ENCODE data around the gene PTDSS2. TPM values are rescaled to one million over a fixed set of nuclear protein-coding genes. Genes with fewer than 3 reads are reported as not detected.

Gene PTDSS2
- total RNA-seq, 1 experiment from 2014 or later, result 49.5 TPM

DNA sequence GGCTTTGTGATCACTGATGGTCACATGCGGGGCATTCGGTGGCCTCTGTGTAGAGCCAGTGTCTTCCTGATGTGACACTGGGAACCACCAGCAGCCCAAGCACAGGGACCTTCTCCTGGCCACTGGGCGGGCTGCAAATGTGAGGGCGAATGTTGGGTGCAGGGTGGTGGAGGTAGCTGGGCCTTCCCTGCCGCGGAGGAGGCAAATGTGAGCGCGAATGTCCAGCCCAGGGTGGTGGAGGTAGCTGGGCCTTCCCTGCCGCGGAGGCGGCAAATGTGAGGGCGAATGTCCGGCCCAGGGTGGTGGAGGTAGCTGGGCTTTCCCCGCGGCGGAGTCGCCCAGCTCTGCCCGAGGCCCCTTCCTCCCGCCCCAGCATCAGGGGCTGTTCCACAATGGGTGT is 23.3 kb downstream of the PTDSS2 start:
- no peak for ATAC-seq
- TF ChIP-seq, protein P1, sequence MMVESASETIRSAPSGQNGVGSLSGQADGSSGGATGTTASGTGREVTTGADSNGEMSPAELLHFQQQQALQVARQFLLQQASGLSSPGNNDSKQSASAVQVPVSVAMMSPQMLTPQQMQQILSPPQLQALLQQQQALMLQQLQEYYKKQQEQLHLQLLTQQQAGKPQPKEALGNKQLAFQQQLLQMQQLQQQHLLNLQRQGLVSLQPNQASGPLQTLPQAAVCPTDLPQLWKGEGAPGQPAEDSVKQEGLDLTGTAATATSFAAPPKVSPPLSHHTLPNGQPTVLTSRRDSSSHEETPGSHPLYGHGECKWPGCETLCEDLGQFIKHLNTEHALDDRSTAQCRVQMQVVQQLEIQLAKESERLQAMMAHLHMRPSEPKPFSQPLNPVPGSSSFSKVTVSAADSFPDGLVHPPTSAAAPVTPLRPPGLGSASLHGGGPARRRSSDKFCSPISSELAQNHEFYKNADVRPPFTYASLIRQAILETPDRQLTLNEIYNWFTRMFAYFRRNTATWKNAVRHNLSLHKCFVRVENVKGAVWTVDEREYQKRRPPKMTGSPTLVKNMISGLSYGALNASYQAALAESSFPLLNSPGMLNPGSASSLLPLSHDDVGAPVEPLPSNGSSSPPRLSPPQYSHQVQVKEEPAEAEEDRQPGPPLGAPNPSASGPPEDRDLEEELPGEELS (CRISPR knock-in tag; IDR thresholded peaks at IDR 0.05), result no peak
- ChIA-PET CTCF (interaction anchor here (1.2 to 2.2 kb wide), 7 partner anchors 11 to 223 kb away, joined by 3 to 10 read pairs (median 4); partner anchors contain the start of gene PTDSS2), POLR2A (interaction anchor here (1.0 kb wide), 1 partner anchor 24 kb away, joined by 4 read pairs; no protein-coding TSS in a partner anchor)
- H3K27me3 Mint-ChIP-seq (ENCODE audit: low read depth), result no peaks in the 10 kb centered on the region
- no peak overlapping the region for H3K4me3 Mint-ChIP-seq
- peak overlapping the region; percentile 84 for H3K27ac Mint-ChIP-seq
- H3K4me1 Mint-ChIP-seq, result peaks cover 15% of the 10 kb centered on the region
- DNase-seq (ENCODE audit: low spot score), result no peak
- H3K9me3 Mint-ChIP-seq, result no peaks in the 10 kb centered on the region
- H3K36me3 Mint-ChIP-seq, result no peaks in the 10 kb centered on the region

- ATAC-seq (peak; percentile 18; the same call in 1 of the 2 replicates), DNase-seq (ENCODE audit: low spot score) (no peak)
- CTCF ChIA-PET, result interaction anchor here (1.2 to 2.2 kb wide), 6 partner anchors 12 to 81 kb away, joined by 3 to 10 read pairs (median 4); partner anchors contain the start of gene PTDSS2
Observed at GRCh38 chr11:473962-474785, 24.1 kb downstream of the PTDSS2 start.

DNA sequence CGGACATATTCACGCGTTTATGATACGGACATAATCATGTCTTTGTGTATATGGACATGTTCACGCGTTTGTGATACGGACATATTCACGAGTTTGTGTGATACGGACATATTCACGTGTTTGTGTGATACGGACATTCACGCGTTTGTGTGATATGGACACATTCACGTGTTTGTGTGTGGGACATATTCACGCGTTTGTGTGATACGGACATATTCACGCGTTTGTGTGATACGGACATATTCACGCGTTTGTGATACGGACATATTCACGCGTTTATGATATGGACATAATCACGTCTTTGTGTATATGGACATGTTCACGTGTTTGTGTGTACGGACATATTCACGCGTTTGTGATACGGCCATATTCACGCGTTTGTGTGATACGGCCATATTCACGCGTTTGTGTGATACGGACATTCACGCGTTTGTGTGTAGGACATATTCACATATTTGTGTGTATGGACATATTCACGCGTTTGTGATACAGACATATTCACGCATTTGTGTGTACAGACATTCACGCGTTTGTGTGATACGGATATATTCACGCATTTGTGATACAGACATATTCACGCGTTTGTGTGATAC is 24.9 kb downstream of the PTDSS2 start:
- ChIA-PET CTCF (interaction anchor here (1.4 kb wide), 1 partner anchor 80 kb away, joined by 3 read pairs; no protein-coding TSS in a partner anchor), POLR2A (no interaction called here)
- Mint-ChIP-seq H3K4me1 (peaks cover 5% of the 10 kb centered on the region), H3K4me3 (no peak overlapping the region), H3K9me3 (no peaks in the 10 kb centered on the region), H3K36me3 (no peaks in the 10 kb centered on the region), H3K27ac (no peak overlapping the region), H3K27me3 (ENCODE audit: low read depth) (no peaks in the 10 kb centered on the region)
- ATAC-seq (no peak), DNase-seq (ENCODE audit: low spot score) (no peak)
- no peak for TF ChIP-seq ZNF219 (CRISPR knock-in tag; IDR thresholded peaks at IDR 0.05; ENCODE audit: borderline replicate concordance)
- TF ChIP-seq ATF1 (CRISPR knock-in tag; IDR thresholded peaks at IDR 0.05), result no peak
- TF ChIP-seq NR1H2 (CRISPR knock-in tag; IDR thresholded peaks at IDR 0.05), result no peak
- TF ChIP-seq CREM (CRISPR knock-in tag; IDR thresholded peaks at IDR 0.05), result no peak
- no peak for TF ChIP-seq ZNF138 (CRISPR knock-in tag; conservative IDR thresholded peaks at IDR 0.05)
- TF ChIP-seq FOXP1 (CRISPR knock-in tag; IDR thresholded peaks at IDR 0.05; ENCODE audit: borderline replicate concordance), result no peak

More at GRCh38 chr11:473962-474785, 24.1 kb downstream of the PTDSS2 start:
- Mint-ChIP-seq H3K36me3 (no peaks in the 10 kb centered on the region), H3K27me3 (ENCODE audit: low read depth) (no peaks in the 10 kb centered on the region), H3K4me3 (no peak overlapping the region), H3K4me1 (peaks cover 12% of the 10 kb centered on the region), H3K27ac (peak overlapping the region; percentile 65; the same call in 1 of the 2 replicates), H3K9me3 (no peaks in the 10 kb centered on the region)
- POLR2A ChIA-PET, result interaction anchor here (1.0 kb wide), 1 partner anchor 25 kb away, joined by 4 read pairs; no protein-coding TSS in a partner anchor
- TF ChIP-seq SOX15 (CRISPR knock-in tag; IDR thresholded peaks at IDR 0.05) (no peak), ERG (CRISPR knock-in tag; IDR thresholded peaks at IDR 0.05) (no peak), NR2C2 (CRISPR knock-in tag; IDR thresholded peaks at IDR 0.05) (no peak), JUN (CRISPR knock-in tag; IDR thresholded peaks at IDR 0.05) (no peak), CREM (CRISPR knock-in tag; IDR thresholded peaks at IDR 0.05) (no peak)
- TF ChIP-seq, protein P2, sequence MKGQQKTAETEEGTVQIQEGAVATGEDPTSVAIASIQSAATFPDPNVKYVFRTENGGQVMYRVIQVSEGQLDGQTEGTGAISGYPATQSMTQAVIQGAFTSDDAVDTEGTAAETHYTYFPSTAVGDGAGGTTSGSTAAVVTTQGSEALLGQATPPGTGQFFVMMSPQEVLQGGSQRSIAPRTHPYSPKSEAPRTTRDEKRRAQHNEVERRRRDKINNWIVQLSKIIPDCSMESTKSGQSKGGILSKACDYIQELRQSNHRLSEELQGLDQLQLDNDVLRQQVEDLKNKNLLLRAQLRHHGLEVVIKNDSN (CRISPR knock-in tag; IDR thresholded peaks at IDR 0.05), result no peak

DNA sequence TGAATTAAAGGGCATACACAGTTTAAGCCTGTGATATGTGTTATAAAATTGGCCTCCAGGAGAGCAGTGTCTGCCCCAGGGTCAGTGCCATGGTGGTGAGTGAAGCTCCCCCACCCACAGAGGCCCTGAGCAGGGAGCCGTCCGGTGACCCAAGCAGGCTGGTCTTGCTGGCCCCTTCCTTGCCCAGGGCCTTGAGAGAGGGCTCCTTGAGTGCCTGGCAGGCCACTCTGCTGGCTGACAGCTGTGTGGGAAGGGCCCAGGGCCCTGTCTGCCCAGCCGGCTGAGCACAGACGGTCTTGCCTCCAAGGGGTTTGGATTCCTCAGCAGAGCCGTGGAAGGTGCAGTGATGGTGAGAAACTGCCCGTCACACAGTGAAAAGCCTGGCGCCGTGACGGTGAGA is 25.9 kb downstream of the PTDSS2 start:
- ATAC-seq (no peak), DNase-seq (ENCODE audit: low spot score) (no peak)
- peak overlapping the region; percentile 72; the same call in 1 of the 2 replicates for H3K27ac Mint-ChIP-seq
- no peaks in the 10 kb centered on the region for H3K27me3 Mint-ChIP-seq (ENCODE audit: low read depth)
- H3K4me1 Mint-ChIP-seq, result 0 out of 2 replicates have a peak, but pooled peaks cover 3% of the 10 kb centered on the region
- CTCF ChIA-PET, result no interaction called here
- POLR2A ChIA-PET, result no interaction called here
- no peak overlapping the region for H3K4me3 Mint-ChIP-seq
- H3K36me3 Mint-ChIP-seq, result peaks cover under 1% of the 10 kb centered on the region
- H3K9me3 Mint-ChIP-seq, result no peaks in the 10 kb centered on the region
- TF ChIP-seq, protein P3, sequence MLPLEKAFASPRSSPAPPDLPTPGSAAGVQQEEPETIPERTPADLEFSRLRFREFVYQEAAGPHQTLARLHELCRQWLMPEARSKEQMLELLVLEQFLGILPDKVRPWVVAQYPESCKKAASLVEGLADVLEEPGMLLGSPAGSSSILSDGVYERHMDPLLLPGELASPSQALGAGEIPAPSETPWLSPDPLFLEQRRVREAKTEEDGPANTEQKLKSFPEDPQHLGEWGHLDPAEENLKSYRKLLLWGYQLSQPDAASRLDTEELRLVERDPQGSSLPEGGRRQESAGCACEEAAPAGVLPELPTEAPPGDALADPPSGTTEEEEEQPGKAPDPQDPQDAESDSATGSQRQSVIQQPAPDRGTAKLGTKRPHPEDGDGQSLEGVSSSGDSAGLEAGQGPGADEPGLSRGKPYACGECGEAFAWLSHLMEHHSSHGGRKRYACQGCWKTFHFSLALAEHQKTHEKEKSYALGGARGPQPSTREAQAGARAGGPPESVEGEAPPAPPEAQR (CRISPR knock-in tag; IDR thresholded peaks at IDR 0.05), result no peak
- TF ChIP-seq, protein P4, sequence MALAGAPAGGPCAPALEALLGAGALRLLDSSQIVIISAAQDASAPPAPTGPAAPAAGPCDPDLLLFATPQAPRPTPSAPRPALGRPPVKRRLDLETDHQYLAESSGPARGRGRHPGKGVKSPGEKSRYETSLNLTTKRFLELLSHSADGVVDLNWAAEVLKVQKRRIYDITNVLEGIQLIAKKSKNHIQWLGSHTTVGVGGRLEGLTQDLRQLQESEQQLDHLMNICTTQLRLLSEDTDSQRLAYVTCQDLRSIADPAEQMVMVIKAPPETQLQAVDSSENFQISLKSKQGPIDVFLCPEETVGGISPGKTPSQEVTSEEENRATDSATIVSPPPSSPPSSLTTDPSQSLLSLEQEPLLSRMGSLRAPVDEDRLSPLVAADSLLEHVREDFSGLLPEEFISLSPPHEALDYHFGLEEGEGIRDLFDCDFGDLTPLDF (CRISPR knock-in tag; IDR thresholded peaks at IDR 0.05), result no peak
- no peak for TF ChIP-seq ZNF121 (CRISPR knock-in tag; IDR thresholded peaks at IDR 0.05)
- no peak for TF ChIP-seq IRF2 (CRISPR knock-in tag; IDR thresholded peaks at IDR 0.05; ENCODE audit: borderline replicate concordance, low read depth)
- TF ChIP-seq SMAD4 (CRISPR knock-in tag; IDR thresholded peaks at IDR 0.05), result no peak
- TF ChIP-seq ZNF423 (CRISPR knock-in tag; IDR thresholded peaks at IDR 0.05), result no peak
- TF ChIP-seq, protein P5, sequence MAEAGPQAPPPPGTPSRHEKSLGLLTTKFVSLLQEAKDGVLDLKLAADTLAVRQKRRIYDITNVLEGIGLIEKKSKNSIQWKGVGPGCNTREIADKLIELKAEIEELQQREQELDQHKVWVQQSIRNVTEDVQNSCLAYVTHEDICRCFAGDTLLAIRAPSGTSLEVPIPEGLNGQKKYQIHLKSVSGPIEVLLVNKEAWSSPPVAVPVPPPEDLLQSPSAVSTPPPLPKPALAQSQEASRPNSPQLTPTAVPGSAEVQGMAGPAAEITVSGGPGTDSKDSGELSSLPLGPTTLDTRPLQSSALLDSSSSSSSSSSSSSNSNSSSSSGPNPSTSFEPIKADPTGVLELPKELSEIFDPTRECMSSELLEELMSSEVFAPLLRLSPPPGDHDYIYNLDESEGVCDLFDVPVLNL (CRISPR knock-in tag; IDR thresholded peaks at IDR 0.05; ENCODE audit: borderline replicate concordance, low read depth), result no peak
- no peak for TF ChIP-seq ZNF232 (CRISPR knock-in tag; IDR thresholded peaks at IDR 0.05)
